Measurements from ENCODE around the gene RPP38.

The RPP38 gene

GRCh38 chr10:15097011-15097812 is at the start of gene RPP38:
Gene RPP38, plus strand, starts transcription at chr10:15097355. Its CDS starts 5,960 bp downstream, at chr10:15103315.
- H3K4me3 ChIP-seq (ENCODE audit: insufficient read depth, low read length, poor library complexity, severe bottlenecking), result peak within 1 kb of the TSS; percentile 86
- no peaks in the 10 kb centered on the region for H3K9me3 ChIP-seq (ENCODE audit: insufficient read depth, low read length)
- no peaks in the 10 kb centered on the region for H3K36me3 ChIP-seq (ENCODE audit: low read length)
- peak within 1 kb of the TSS; percentile 96 for H2AFZ ChIP-seq (ENCODE audit: low read depth, low read length, severe bottlenecking)
- no peak for TF ChIP-seq CTCF (IDR thresholded peaks at IDR 0.05; ENCODE audit: insufficient read depth, low read length, poor library complexity, severe bottlenecking)
- TF ChIP-seq EZH2phosphoT487 (conservative IDR thresholded peaks at IDR 0.05; ENCODE audit: low read length), result no peak
- H3K27ac ChIP-seq (ENCODE audit: low read depth, low read length), result peak within 1 kb of the TSS; percentile 90
- no peaks in the 10 kb centered on the region for H3K27me3 ChIP-seq (ENCODE audit: low read length)
- peaks cover 45% of the 10 kb centered on the region for H3K79me2 ChIP-seq (ENCODE audit: insufficient read depth, low read length)
- H3K4me2 ChIP-seq (ENCODE audit: low read depth, low read length, poor library complexity, severe bottlenecking), result peak within 1 kb of the TSS; percentile 80
- 0 out of 2 replicates have a peak, but pooled peaks cover 5% of the 10 kb centered on the region for H3F3A ChIP-seq (ENCODE audit: insufficient read depth)
- peak within 1 kb of the TSS; percentile 75 for H3K9ac ChIP-seq (ENCODE audit: low read length)
- H3K9me2 ChIP-seq (replicated peaks; ENCODE audit: insufficient read depth, low read length), result no peaks in the 10 kb centered on the region
- no peaks in the 10 kb centered on the region; the same call in 1 of the 2 replicates for H4K20me1 ChIP-seq (ENCODE audit: low read depth, low read length)

- Histone ChIP-seq H4K20me1 (ENCODE audit: low read depth, low read length) (no peaks in the 10 kb centered on the region), H3K9me2 (replicated peaks; ENCODE audit: insufficient read depth, low read length) (no peaks in the 10 kb centered on the region), H3F3A (ENCODE audit: insufficient read depth) (no peaks in the 10 kb centered on the region), H3K4me2 (ENCODE audit: low read depth, low read length, poor library complexity, severe bottlenecking) (no peak overlapping the region), H3K9me3 (ENCODE audit: insufficient read depth, low read length) (no peaks in the 10 kb centered on the region), H3K27ac (ENCODE audit: low read depth, low read length) (no peak overlapping the region), H3K36me3 (ENCODE audit: low read length) (no peaks in the 10 kb centered on the region), H2AFZ (ENCODE audit: low read depth, low read length, severe bottlenecking) (no peak overlapping the region), H3K79me2 (ENCODE audit: insufficient read depth, low read length) (no peaks in the 10 kb centered on the region), H3K27me3 (ENCODE audit: low read length) (no peaks in the 10 kb centered on the region), H3K9ac (ENCODE audit: low read length) (no peak overlapping the region), H3K4me3 (ENCODE audit: insufficient read depth, low read length, poor library complexity, severe bottlenecking) (no peak overlapping the region)
- no peak for TF ChIP-seq CTCF (IDR thresholded peaks at IDR 0.05; ENCODE audit: insufficient read depth, low read length, poor library complexity, severe bottlenecking)
- no peak for TF ChIP-seq EZH2phosphoT487 (conservative IDR thresholded peaks at IDR 0.05; ENCODE audit: low read length)
These were observed 47.6 kb upstream of the RPP38 start for GRCh38 chr10:15049533-15049932.

- Histone ChIP-seq H4K20me1 (ENCODE audit: low read depth, low read length) (no peaks in the 10 kb centered on the region), H3K9me2 (replicated peaks; ENCODE audit: insufficient read depth, low read length) (no peaks in the 10 kb centered on the region), H3K9me3 (ENCODE audit: insufficient read depth, low read length) (no peaks in the 10 kb centered on the region), H3K9ac (ENCODE audit: low read length) (no peak overlapping the region), H3K4me2 (ENCODE audit: low read depth, low read length, poor library complexity, severe bottlenecking) (no peak overlapping the region), H3K4me3 (ENCODE audit: insufficient read depth, low read length, poor library complexity, severe bottlenecking) (no peak overlapping the region), H3K36me3 (ENCODE audit: low read length) (no peaks in the 10 kb centered on the region), H2AFZ (ENCODE audit: low read depth, low read length, severe bottlenecking) (no peak overlapping the region), H3F3A (ENCODE audit: insufficient read depth) (no peaks in the 10 kb centered on the region), H3K27ac (ENCODE audit: low read depth, low read length) (no peak overlapping the region), H3K79me2 (ENCODE audit: insufficient read depth, low read length) (no peaks in the 10 kb centered on the region), H3K27me3 (ENCODE audit: low read length) (no peaks in the 10 kb centered on the region)
- TF ChIP-seq CTCF (IDR thresholded peaks at IDR 0.05; ENCODE audit: insufficient read depth, low read length, poor library complexity, severe bottlenecking), result no peak
- no peak for TF ChIP-seq EZH2phosphoT487 (conservative IDR thresholded peaks at IDR 0.05; ENCODE audit: low read length)
These were observed 45.0 kb upstream of the RPP38 start for GRCh38 chr10:15052121-15052520.
